Caco-2 (cell line): ENCODE data around the gene BDKRB1. TPM values are rescaled to one million over a fixed set of nuclear protein-coding genes. Genes with fewer than 3 reads are reported as not detected.

ENCODE experiments used
- BruUV-seq: library from RNA; stranded (reverse); fragments of 400-500 nt; replicated peaks from 2 replicates; lab custom pipeline; 2021; lab: Mats Ljungman, UMichigan
- CTCF ChIA-PET: fragments of 300-600 bp; sonication (Branson Sonifier 250); formaldehyde crosslinking; loops from one replicate; lab custom pipeline; 2022; ENCODE audit warnings: antibody characterized with exemption; lab: Charles Lee
- POLR2A ChIA-PET: fragments of 300-600 bp; sonication (Branson Sonifier 250); formaldehyde crosslinking; loops from one replicate; lab custom pipeline; 2022; ENCODE audit warnings: antibody characterized with exemption; lab: Charles Lee
- DNase-seq, 2 experiments: peaks; one replicate each; pipeline versions ENCODE4 v3.0.0 to v3.0.0-alpha.2; 2020 to 2022
- H3K27me3 ChIP-seq: replicated peaks from 2 replicates; pipeline ENCODE4 v1.6.0; 2011; ENCODE audit warnings: low read length; ENCODE audit not compliant: control insufficient read depth, insufficient read depth
- H3K36me3 ChIP-seq: 2 replicates; pipeline ENCODE4 v1.5.1; 2011; ENCODE audit warnings: low read length; ENCODE audit not compliant: control insufficient read depth, insufficient read depth
- H3K4me1 ChIP-seq: fragments of 250-450 bp; sonication (Bioruptor Pico); 2 replicates; pipeline ENCODE4 v1.5.1; 2020; ENCODE audit warnings: mild to moderate bottlenecking
- H3K4me3 ChIP-seq: 2 replicates; pipeline ENCODE4 v1.5.1; 2011; ENCODE audit warnings: low read depth, mild to moderate bottlenecking, control low read depth, low read length
- H3K9me3 ChIP-seq: fragments of 250-450 bp; sonication (Bioruptor Pico); 2 replicates; pipeline ENCODE4 v1.5.1; 2020; ENCODE audit warnings: mild to moderate bottlenecking, moderate library complexity
- H3K27ac Mint-ChIP-seq: one replicate; pipeline ENCODE4 v1.8.0; 2022; ENCODE audit warnings: mixed read lengths; ENCODE audit not compliant: unreplicated experiment
- H3K27me3 Mint-ChIP-seq: one replicate; pipeline ENCODE4 v1.8.0; 2022; ENCODE audit warnings: mixed read lengths; ENCODE audit not compliant: insufficient read depth, unreplicated experiment
- H3K36me3 Mint-ChIP-seq: one replicate; pipeline ENCODE4 v1.8.0; 2022; ENCODE audit warnings: mild to moderate bottlenecking, mixed read lengths; ENCODE audit not compliant: insufficient read depth, unreplicated experiment
- H3K4me1 Mint-ChIP-seq: one replicate; pipeline ENCODE4 v1.8.0; 2022; ENCODE audit warnings: low read depth, mixed read lengths; ENCODE audit not compliant: unreplicated experiment
- H3K4me3 Mint-ChIP-seq: one replicate; pipeline ENCODE4 v1.8.0; 2022; ENCODE audit warnings: mild to moderate bottlenecking, moderate library complexity, mixed read lengths; ENCODE audit not compliant: unreplicated experiment
- H3K9me3 Mint-ChIP-seq: one replicate; pipeline ENCODE4 v1.8.0; 2022; ENCODE audit warnings: mixed read lengths; ENCODE audit not compliant: unreplicated experiment
- CTCF ChIP-seq, 2 experiments: fragments of 200-600 bp in 1 of 2; IDR thresholded peaks; 1 replicate in 1 of 2; 2 replicates in 1 of 2; pipeline versions ENCODE4 v1.5.1 to v1.8.0; 2011 to 2022; ENCODE audit warnings: antibody characterized with exemption in 1 of 2, control low read depth in 1 of 2, inconsistent platforms in 1 of 2, low read depth in 1 of 2, low read length in 1 of 2, mild to moderate bottlenecking in 1 of 2, moderate library complexity in 1 of 2; ENCODE audit not compliant: insufficient read depth in 1 of 2, severe bottlenecking in 1 of 2, unreplicated experiment in 1 of 2
- intact Hi-C: fragments of 100-400 bp; cut with micrococcal nuclease; formaldehyde crosslinking; loops from one replicate; pipeline ENCODE4 v1.10.0; 2022; ENCODE audit not compliant: unreplicated experiment
- total RNA-seq: library from RNA; stranded (reverse); gene quantifications from 2 replicates; pipeline ENCODE4 v1.2.3, GENCODE V29; 2022

The BDKRB1 gene
- total RNA-seq, 1 experiment from 2014 or later = 0.18 TPM

- no peaks in the 10 kb centered on the region for H3K27me3 Mint-ChIP-seq
- Histone ChIP-seq H3K9me3 (no peaks in the 10 kb centered on the region; the same call in 1 of the 2 replicates), H3K27me3 (no peaks in the 10 kb centered on the region), H3K4me1 (peaks cover 9% of the 10 kb centered on the region), H3K4me3 (no peak overlapping the region), H3K36me3 (no peaks in the 10 kb centered on the region)
- ChIA-PET POLR2A (no interaction called here), CTCF (no interaction called here)
- H3K9me3 Mint-ChIP-seq = no peaks in the 10 kb centered on the region
- TF ChIP-seq CTCF (IDR thresholded peaks at IDR 0.05; ENCODE audit: insufficient read depth in 1 of 2, low read depth in 1 of 2, low read length in 1 of 2, severe bottlenecking in 1 of 2, unreplicated experiment in 1 of 2) = no peak
- intact Hi-C loops = no loop called here
- H3K36me3 Mint-ChIP-seq = no peaks in the 10 kb centered on the region
- no TSS peak for BruUV-seq
- H3K4me3 Mint-ChIP-seq = no peak overlapping the region
- H3K27ac Mint-ChIP-seq = no peak overlapping the region
- H3K4me1 Mint-ChIP-seq = peaks cover 21% of the 10 kb centered on the region
- no peak for DNase-seq
Measured at GRCh38 chr14:96249029-96249428, 7.0 kb upstream of the BDKRB1 start.

GRCh38 chr14:96250485-96250884 lies 5.5 kb upstream of the BDKRB1 start:
- no peak for DNase-seq
- no peak for TF ChIP-seq CTCF (IDR thresholded peaks at IDR 0.05; ENCODE audit: insufficient read depth in 1 of 2, low read depth in 1 of 2, low read length in 1 of 2, severe bottlenecking in 1 of 2, unreplicated experiment in 1 of 2)
- Mint-ChIP-seq H3K4me1 (peaks cover 21% of the 10 kb centered on the region), H3K36me3 (no peaks in the 10 kb centered on the region), H3K4me3 (no peak overlapping the region), H3K27me3 (no peaks in the 10 kb centered on the region), H3K9me3 (no peaks in the 10 kb centered on the region), H3K27ac (no peak overlapping the region)
- Histone ChIP-seq H3K4me1 (peaks cover 9% of the 10 kb centered on the region), H3K4me3 (no peak overlapping the region), H3K9me3 (no peaks in the 10 kb centered on the region), H3K27me3 (no peaks in the 10 kb centered on the region), H3K36me3 (no peaks in the 10 kb centered on the region)
- ChIA-PET CTCF (interaction anchor here (0.8 kb wide), 1 partner anchor 150 kb away, joined by 3 read pairs; no protein-coding TSS in a partner anchor), POLR2A (interaction anchor here (0.5 kb wide), 1 partner anchor 1505 kb away, joined by 4 read pairs; no protein-coding TSS in a partner anchor)
- BruUV-seq = no TSS peak
- intact Hi-C loops = no loop called here

GRCh38 chr14:96251656-96252155 lies 4.3 kb upstream of the BDKRB1 start:
- DNase-seq = no peak
- ChIA-PET POLR2A (no interaction called here), CTCF (no interaction called here)
- Mint-ChIP-seq H3K4me1 (peaks cover 21% of the 10 kb centered on the region), H3K9me3 (no peaks in the 10 kb centered on the region), H3K4me3 (no peak overlapping the region), H3K27ac (peak overlapping the region; percentile 76), H3K27me3 (no peaks in the 10 kb centered on the region), H3K36me3 (no peaks in the 10 kb centered on the region)
- Histone ChIP-seq H3K9me3 (no peaks in the 10 kb centered on the region), H3K4me1 (peaks cover 9% of the 10 kb centered on the region), H3K36me3 (no peaks in the 10 kb centered on the region), H3K4me3 (no peak overlapping the region), H3K27me3 (no peaks in the 10 kb centered on the region)
- no peak for TF ChIP-seq CTCF (IDR thresholded peaks at IDR 0.05; ENCODE audit: insufficient read depth in 1 of 2, low read depth in 1 of 2, low read length in 1 of 2, severe bottlenecking in 1 of 2, unreplicated experiment in 1 of 2)
- no TSS peak for BruUV-seq
- intact Hi-C loops = no loop called here
